GM10847 (cell line): Measurements from ENCODE around the gene CSTPP1.

Experiments
- POLR2A ChIP-seq: IDR thresholded peaks from 2 replicates; pipeline ENCODE4 v1.6.1; 2011; ENCODE audit not compliant: insufficient read length; ENCODE audit errors: extremely low read depth

The CSTPP1 gene

GRCh38 chr11:46936138-46937110 is at the start of gene CSTPP1:
Gene CSTPP1 (plus strand): TSS chr11:46936761. CDS start chr11:46936806, 45 bp downstream.
- peak; percentile 25 for TF ChIP-seq POLR2A

DNA sequence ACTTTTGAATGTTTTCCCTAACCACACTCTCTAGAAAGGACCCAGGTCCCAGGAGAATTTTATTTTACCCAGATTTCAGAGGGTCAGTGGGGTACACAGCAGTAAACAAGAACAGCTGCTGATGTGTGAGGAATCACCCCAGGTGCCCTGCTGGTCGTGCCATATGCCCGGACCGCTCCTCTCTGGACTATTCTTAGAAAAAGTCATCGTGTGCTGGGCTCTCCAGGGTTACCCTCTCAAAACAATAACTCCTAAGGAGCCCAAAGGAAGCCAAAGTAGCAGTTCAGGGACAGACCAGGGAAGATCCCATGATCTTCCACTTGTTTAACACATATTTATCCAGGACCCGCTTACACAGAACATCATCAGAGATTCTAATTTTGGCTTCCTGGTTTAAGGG is 47.9 kb upstream of the CSTPP1 start:
- TF ChIP-seq POLR2A, result no peak

DNA sequence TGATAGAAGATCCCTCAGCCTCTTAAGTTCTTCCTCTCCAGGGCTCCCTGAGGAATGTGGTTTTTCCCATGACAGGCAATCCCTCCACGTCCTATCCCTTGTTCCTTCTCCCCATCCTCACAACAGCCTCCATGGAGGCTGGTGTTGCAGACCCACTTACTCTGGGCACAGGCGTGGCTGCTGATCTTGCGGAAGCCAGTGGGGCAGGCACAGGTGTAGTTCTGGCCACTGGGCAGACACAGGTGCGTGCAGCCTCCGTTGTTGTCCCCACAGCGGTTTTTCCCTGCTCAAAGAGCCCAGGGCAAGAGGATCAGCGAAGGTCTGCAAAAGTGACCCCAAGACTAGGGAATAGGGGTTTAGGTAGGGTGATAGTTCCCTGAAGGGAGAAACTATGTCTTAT is 47.3 kb upstream of the CSTPP1 start:
- TF ChIP-seq POLR2A, result no peak

GRCh38 chr11:46889689-46890475 is 46.7 kb upstream of the CSTPP1 start:
- TF ChIP-seq POLR2A, result no peak

DNA sequence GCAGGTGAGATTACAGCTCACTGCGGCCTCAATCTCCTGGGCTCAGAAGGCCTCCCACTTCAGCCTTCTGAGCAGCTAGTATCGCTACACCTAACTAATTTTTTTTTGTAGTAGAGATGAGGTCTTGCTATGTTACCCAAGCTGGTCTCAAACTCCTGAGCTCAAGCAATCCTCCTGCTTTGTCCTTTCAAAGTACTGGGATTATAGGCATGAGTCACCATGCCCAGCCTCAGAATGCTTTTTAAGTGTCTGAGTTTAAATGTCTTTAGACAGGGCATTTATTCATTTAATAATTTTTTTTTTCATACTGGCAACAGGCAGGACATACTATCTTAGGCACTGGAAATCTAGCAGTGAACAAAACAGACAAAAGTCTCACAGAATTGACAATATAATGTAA is 45.9 kb upstream of the CSTPP1 start:
- no peak for TF ChIP-seq POLR2A

- TF ChIP-seq POLR2A, result no peak
These were observed 44.5 kb upstream of the CSTPP1 start for GRCh38 chr11:46892109-46892508.

DNA sequence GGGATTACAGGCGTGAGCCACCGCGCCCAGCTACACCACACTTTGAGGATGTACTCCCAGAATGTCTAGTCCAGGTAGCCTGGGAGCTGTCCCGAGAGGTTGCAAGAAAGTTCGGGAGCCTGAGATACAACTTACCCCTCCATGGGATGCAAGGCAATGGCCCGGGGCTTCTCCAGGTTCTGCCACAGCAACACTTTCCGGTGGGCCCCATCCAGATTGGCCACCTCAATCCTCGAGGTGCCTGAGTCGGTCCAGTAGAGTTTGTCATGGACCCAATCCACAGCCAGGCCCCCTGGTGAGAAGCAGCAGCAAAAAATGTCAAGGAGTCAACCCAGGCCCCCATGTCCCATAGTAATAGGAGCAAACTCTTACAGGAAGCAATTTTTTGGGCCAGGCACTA is 43.7 kb upstream of the CSTPP1 start:
- no peak for TF ChIP-seq POLR2A

DNA sequence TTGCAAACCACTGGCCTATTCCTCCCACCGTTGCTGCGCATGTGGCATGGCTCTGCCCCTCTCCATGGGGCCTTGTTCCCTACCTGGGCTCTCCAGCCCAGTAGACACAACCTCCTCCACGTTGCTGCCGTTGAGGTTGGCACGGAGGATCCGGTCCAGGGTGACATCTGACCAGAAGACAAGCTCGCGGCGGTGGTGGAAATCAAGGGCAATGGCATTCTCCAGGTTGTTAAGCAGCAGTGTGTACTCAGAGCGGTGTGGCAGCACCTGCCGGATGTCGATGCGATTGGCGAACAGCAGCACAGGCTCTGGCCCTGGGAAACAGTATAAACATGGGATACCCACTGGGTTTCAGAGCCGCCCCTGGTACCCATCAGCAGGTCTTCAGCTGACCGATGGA is 42.1 kb upstream of the CSTPP1 start:
- no peak for TF ChIP-seq POLR2A

- TF ChIP-seq POLR2A, result no peak
These were observed 41.6 kb upstream of the CSTPP1 start for GRCh38 chr11:46894961-46895360.

GRCh38 chr11:46895821-46896220 is 40.7 kb upstream of the CSTPP1 start:
- TF ChIP-seq POLR2A, result no peak

- TF ChIP-seq POLR2A, result no peak
These were observed 39.7 kb upstream of the CSTPP1 start for GRCh38 chr11:46896719-46897406.

- no peak for TF ChIP-seq POLR2A
These were observed 38.0 kb upstream of the CSTPP1 start for GRCh38 chr11:46898396-46899095.

GRCh38 chr11:46899501-46900025 is 37.0 kb upstream of the CSTPP1 start:
- no peak for TF ChIP-seq POLR2A

DNA sequence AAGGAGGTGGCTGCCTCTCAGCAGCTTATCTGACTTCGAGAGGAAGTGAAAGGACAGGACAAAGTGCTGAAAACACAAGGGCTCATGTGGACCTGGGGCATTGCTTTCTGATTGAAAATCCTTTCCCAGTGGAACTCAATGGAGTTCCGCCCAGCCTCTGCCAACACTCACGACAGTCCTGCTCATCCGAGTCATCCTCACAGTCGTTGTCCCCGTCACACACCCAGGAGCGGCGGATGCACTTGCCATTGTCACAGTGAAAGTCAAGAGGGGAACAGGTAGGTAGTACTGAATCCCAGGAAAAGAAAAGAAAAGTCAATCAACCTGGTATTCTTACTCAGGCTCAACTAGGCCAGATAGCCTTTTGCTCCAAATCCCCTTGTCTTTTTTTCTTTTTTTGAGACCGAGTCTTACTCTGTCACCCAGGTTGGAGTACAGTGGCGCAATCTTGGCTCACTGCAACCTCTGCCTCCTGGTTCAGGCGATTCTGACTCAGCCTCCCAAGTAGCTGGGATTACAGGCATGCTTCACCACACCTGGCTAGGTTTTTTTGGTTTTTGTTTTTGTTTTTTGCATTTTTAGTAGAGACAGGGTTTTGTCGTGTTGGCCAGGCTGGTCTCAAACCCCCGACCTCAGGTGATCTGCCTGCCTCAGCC is 36.3 kb upstream of the CSTPP1 start:
- no peak for TF ChIP-seq POLR2A
